A549 treated with DMSO at 1 μM for 4 hours (cell line): Measurements from ENCODE around the gene LRP1. TPM values are rescaled to one million over a fixed set of nuclear protein-coding genes. Genes with fewer than 3 reads are reported as not detected.

Experiments
- total RNA-seq: library from RNA; stranded (reverse); fragments of 200-300 nt; extraction: Qiagen RNA extraction; gene quantifications from 5 replicates; pipeline ENCODE4 v1.2.3, GENCODE V29; 2022; ENCODE audit warnings: low read depth

Gene LRP1
- total RNA-seq, result 18.0 to 25.7 TPM (median 21.5 TPM) in 5 replicates

DNA sequence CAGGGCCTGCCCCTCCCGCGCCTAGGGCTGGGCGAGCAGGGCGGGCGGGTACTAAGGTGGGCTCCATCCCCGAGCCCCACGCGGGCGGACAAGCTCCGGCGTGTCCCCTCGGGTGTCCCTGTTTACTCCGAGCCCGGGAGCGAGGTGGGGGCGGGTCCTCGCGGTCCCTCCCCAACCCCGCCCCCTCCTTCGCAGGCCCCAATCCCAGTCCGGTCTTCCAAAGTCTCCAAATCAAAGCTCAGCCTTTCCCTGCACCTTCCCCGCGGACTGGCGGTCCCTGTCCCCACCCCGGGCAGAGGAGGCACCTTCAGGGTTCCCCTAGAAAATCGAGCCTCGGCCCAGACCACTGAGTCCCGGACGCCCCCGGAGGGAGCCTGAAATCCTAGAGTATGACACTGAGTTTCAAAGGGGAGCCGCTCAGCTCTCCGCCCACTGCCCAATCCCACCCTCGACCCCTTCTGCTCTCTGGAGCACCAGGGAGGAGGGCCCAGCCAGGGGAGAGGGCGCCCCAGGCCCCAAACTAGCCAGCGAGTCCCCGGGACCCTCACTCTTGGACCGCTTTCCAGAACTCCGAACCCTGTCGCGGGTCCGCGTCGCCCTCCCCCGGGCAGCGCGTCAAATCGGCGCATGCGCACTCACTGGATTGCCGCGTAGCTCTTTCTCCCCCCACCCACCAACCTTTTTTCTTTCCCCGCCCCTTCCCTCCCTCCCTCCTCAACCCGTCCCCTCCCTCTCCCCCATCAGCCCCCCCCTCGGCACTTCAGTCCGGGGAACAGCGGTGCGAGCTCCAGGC lies at the start of gene LRP1:
LRP1 (plus strand) TSS at position 758 of the 793 bp plus-strand sequence. CDS start 482 bp downstream, outside the sequence.

DNA sequence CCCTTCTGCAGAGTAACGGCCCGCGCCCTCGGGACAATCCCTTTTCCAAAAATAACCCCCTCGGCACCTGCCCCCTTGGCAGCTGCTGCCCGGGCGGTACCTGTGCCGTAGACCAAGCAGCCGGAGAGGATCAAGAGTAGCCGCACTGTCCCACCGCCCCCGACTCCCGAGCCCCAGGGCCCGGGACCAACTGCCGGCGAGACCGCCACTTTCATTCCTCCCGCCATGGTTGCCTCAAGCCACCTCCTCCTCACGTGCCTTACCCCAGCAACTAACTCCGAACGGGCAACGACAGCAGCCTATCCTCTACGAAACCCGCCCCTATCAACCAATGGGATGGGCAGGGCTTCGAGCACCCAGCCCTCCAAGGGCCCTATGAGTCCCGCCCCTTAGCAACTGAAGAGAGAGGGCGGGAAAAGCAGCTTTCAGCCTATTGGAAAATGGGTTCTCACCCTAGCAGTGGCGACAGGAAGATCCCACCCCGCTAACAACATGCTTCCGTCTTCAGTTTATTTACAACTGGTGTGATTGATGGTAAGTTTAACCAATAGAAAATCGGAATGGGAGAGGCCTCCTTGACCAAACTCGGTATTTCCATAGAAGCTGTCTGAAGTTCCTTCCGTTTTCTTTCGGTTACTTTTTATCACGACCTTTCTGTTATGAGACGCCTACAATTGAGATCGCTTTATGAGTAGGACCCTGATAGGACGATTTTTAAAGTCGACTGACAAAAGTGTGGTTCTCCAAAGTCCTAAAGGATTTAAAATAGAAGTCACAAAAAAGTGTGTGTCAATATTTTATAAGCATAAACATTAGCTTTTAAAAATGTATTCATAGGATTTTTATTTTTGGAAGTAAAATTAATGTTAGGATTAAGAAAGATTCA lies 49.5 kb upstream of the LRP1 start, which contains the start of gene NEMP1:
NEMP1 (minus strand) TSS at position 273 of the 886 bp plus-strand sequence; CDS start at position 227, 46 bp downstream.

DNA sequence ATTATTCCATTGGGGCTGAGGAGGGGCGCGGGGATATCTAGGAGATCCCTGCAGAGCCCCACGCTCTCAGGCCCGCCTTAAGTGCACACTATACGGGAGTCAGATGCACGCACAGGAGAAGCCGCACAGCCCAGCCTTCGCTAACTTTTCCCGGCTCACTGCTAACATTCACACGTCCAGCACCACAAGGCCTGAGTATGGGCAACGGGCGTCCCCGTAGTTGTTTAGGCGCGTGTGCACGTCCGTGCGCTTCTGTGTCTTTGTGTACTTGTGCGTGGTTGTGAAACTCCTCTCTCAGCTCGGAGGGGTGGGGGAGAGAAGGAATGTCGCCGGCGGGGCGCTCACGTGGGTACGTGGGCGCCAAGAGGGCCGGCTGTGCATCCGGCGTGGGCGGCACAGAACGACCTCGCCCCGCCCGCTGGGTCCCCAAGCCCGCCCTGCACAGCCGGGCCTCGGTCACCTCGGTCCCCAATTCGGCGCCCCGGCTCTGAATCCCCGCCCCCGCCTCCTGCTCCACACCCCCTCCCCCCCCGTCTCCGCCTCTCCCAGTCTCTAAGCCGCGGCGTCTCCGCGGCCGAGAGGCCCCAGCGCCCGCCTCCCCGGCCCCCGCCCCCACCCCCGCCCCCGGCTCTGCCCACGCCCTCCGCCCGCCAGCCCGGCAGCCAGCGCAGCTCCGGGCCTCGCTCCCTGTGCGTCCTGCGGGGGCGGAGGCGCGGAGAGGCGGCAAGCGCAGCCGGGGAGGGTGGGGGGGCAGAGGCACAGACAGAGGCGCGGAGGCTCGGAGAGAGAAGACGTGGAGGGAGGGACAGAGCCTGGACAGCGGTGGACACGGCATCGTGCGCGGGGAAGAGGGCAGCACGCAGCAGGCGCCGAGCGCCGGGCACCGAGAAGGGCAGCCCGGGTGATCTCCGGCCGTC lies 39.7 kb upstream of the LRP1 start, which contains the start of gene NAB2:
NAB2 (plus strand) TSS at position 761 of the 917 bp plus-strand sequence. CDS start 158 bp downstream, outside the sequence.

DNA sequence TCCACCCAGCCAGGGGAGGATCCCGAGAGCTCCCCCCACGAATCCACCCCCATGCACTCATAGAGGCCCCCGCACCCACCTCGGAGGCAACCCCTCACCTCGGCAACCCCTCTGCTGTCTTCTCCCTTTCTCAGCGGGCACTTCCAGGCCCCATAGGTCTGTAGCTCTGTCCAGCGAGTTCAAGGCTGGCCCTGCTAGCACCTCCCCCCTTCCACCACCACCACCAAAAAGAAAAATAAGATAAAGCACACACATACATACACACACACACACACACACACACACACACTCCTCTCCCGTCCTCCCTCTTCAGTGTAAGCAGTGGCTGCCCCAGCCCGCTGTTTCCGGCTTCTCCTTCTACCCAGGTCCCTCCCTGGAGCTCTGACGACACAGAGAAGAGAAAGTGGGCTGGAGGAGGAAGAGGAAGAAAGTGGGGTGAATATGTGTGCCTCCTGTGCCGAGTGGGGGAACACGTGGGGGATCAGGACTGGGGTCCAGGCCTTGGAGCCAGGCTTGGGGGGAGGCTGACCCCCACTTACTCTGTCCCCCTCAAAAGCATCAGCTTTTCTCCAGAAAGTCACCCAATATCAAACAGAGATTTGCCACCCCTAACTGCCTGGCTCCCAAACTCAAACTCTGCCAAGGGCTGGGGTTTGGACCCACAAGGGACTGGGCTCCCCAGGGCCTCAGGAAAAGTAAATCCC lies 17.1 kb upstream of the LRP1 start, which contains the start of gene STAT6:
STAT6 (minus strand) TSS at position 332 of the 704 bp plus-strand sequence. CDS start 3,084 bp downstream, outside the sequence.

DNA sequence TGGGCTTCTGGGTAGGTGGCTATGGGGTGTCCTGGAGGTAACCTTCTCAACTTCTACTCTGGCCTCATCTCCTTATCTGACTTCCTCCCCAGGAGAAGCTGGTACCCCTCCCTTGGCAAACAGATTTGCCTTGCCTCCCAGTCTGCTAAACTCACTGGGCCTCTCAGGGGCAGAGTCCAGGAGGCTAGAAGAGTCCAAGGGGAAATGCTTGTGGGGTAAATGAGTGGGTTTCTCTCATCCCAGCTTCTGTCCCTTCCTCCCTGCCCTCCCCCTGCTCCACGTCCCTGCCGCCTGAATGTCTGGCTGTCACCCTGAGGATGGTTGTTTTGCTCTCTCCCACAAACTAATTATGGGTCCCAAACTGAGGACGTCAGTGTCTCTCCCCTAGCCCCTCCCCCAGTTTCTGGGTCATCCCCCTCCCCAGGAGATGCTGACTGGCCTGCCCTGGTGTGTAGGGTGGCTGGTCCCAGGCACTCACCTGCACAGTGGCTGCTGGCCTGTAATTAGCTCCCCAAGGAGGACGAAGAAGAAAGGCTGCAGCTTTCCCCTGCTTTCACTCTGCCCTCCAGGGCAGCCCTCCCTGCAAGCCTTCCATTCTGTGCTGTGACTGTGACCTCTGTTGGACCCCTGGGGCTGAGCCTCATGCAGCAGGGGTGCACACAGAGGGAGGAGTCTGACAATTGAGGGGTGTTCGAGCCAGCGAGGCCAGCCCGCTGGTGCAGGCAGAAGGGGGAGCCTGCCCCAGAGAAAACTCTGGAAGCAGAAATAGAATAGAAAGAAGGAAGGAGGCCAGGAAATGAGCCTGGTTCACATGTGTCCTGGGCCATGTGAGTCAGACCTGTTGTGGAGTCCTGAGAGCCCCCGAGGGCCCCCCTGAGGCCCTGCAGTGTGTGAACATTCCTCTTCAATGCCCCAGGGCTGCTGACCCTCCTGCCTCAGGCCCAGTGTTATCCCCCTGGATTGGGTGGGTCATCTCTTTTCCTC lies 19.0 kb downstream of the LRP1 start, which contains the start of gene LRP1-AS:
LRP1-AS (minus strand) TSS at position 659 of the 984 bp plus-strand sequence.

DNA sequence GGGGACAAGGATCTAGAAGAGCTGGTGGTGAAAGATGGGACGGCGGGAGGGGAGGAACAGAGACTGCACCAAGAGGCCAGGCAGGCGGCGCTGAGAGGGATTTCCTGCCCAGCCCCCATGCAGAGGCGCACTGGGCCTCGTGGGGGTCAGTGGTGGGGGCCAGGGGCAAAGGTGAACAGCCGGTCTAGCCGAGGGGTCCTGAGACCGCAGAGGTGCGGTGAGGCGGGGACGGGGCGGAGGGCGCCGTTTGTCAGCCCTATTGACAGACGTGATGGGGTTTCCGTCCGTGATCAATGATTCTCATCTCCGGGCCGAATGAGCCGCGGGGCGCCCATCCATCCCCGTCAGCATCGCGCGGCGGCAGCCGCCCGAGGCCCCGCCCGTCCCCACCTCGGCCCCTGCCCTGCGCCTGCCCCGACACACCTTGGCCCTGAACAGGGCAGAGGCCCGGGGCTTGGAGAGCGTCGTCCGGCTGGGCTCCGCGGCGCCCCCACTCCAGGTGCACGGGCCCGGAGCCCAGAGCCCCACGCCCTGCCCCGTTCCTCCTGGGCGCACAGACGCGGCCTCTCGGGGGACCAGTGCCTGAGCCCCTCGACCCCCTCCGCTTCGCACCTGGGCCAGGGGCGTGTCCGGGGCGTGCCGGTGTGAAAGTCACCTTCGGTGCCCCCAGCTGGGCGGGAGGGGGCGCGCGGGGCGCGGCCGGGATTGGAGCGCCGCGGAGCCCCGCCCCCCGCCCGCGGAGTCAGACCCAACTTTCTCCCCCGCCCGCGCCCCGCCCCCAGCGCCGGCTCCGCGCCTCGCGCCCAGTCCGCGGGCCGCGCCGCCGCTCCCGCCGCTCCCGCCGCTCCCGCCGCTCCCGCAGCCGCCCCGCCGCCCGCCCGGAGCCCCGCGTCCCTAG lies 88.0 kb downstream of the LRP1 start, which contains the start of gene NXPH4:
NXPH4 (plus strand) TSS at position 781 of the 898 bp plus-strand sequence. CDS start 176 bp downstream, outside the sequence.

DNA sequence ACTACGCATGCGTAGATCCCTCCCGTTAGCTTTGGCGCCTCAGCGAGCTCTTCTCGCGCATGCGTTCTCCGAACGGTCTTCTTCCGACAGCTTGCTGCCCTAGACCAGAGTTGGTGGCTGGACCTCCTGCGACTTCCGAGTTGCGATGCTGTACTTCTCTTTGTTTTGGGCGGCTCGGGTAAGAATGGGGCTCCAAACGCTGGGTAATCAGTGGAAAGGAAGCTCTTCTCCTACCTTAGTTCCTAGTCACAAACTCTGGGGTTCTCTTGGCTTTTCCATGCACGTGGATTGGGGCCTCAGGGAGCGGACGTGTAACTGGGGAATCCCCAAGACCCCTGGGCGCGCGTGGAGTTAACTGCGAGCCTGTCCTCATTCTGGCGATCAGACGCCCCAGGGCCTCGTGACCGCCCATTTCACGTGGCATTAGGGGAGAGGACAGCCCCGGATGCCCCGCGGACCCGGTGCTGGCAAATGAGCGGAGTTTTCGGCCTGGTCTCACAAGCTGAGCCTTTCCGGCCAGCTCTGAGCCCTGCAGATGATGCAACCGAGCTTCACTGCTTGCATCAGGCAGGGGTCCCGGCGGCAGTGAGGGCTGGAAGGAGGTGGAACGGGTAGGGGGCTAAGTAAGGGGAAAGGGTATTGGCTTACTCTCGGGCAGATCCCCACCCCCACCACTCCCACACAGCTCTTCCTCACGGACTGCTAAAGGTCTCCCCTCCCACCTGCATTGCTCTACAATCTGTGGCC lies 101.5 kb downstream of the LRP1 start, which contains the start of gene SHMT2:
SHMT2 (plus strand) TSS at position 78 of the 747 bp plus-strand sequence; CDS start at position 146, 68 bp downstream.

DNA sequence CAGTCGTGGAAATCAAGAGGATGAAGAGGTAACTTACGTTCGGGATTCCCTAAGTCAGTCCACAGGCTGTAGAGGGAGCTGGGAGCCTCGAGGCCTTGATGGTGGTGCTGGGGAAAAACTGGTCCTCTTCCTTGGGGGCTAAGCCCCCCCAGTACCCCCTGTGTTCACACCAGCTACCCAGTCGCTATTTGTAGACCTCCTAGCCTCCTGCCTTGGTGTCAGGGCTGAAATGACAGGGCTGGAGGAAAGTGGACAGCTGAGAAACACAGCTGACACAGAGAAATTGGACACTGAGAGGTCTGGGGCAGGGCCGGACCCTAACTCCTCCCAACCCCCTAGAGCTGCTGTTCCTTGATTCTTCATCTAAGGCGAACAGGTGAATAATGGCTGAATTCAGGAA lies 122.7 kb downstream of the LRP1 start, which contains the start of gene STAC3:
STAC3 (minus strand) TSS at position 232 of the 400 bp plus-strand sequence. CDS start 1,551 bp downstream, outside the sequence.

Other genes starting within 250 kb of the LRP1 start
- not detected in 5 replicates for gene SDR9C7, start 194.1 kb upstream of the LRP1 start, total RNA-seq
- 0.05 to 0.16 TPM (median 0.09 TPM) in 5 replicates for gene RDH16, start 170.9 kb upstream of the LRP1 start, total RNA-seq
- gene ZBTB39, start 121.9 kb upstream of the LRP1 start, total RNA-seq, result 5.3 to 6.6 TPM (median 6.4 TPM) in 5 replicates
- 0.18 to 0.42 TPM in 2 of 5 replicates, not detected in the others for gene TAC3, start 112.0 kb upstream of the LRP1 start, total RNA-seq
- gene MYO1A, start 78.4 kb upstream of the LRP1 start, total RNA-seq, result 0.12 to 0.42 TPM (median 0.22 TPM) in 5 replicates
- 15.1 to 21.3 TPM (median 17.3 TPM) in 5 replicates for gene NEMP1, start 49.7 kb upstream of the LRP1 start, total RNA-seq
- gene NAB2, start 39.4 kb upstream of the LRP1 start, total RNA-seq, result 15.3 to 24.1 TPM (median 18.8 TPM) in 5 replicates
- gene STAT6, start 17.1 kb upstream of the LRP1 start, total RNA-seq, result 43.8 to 56.6 TPM (median 55.8 TPM) in 5 replicates
- not detected in 5 replicates for gene LRP1-AS, start 19.1 kb downstream of the LRP1 start, total RNA-seq
- 4.6 to 6.2 TPM (median 5.0 TPM) in 5 replicates for gene NXPH4, start 88.3 kb downstream of the LRP1 start, total RNA-seq
- 118 to 151 TPM (median 142 TPM) in 5 replicates for gene SHMT2, start 101.2 kb downstream of the LRP1 start, total RNA-seq
- 0.16 to 0.57 TPM (median 0.27 TPM) in 5 replicates for gene STAC3, start 122.7 kb downstream of the LRP1 start, total RNA-seq